DOHH2 (cell line): ENCODE data around the gene INPPL1.

Experiments used
- H3F3A ChIP-seq: fragments of 200-600 bp; sonication (generic), shearing (Covaris generic); 2 replicates; pipeline ENCODE4 v1.6.0; 2016; ENCODE audit warnings: antibody characterized with exemption, mild to moderate bottlenecking; ENCODE audit not compliant: control insufficient read depth, insufficient read depth
- H3K27ac ChIP-seq: fragments of 200-600 bp; sonication (generic); 2 replicates; pipeline ENCODE4 v1.5.1; 2014; ENCODE audit warnings: low read depth, mild to moderate bottlenecking, low read length, moderate library complexity
- H3K27me3 ChIP-seq: fragments of 200-600 bp; sonication (generic); 2 replicates; pipeline ENCODE4 v1.6.1; 2014; ENCODE audit warnings: mild to moderate bottlenecking, low read length, mixed read lengths; ENCODE audit not compliant: control insufficient read depth
- H3K36me3 ChIP-seq: fragments of 200-600 bp; sonication (generic); 2 replicates; pipeline ENCODE4 v1.6.1; 2014; ENCODE audit warnings: mild to moderate bottlenecking, low read length, moderate library complexity, mixed read lengths; ENCODE audit not compliant: control insufficient read depth
- H3K4me1 ChIP-seq: fragments of 200-600 bp; sonication (generic); 2 replicates; pipeline ENCODE4 v1.6.1; 2014; ENCODE audit warnings: mild to moderate bottlenecking, low read length, mixed read lengths; ENCODE audit not compliant: control insufficient read depth
- H3K4me2 ChIP-seq: fragments of 200-600 bp; sonication (generic); 2 replicates; pipeline ENCODE4 v1.6.0; 2014; ENCODE audit warnings: mild to moderate bottlenecking, low read length, moderate library complexity
- H3K4me3 ChIP-seq: fragments of 200-600 bp; sonication (generic); 2 replicates; pipeline ENCODE4 v1.5.1; 2014; ENCODE audit warnings: mild to moderate bottlenecking, low read length, mixed read lengths
- H3K79me2 ChIP-seq: fragments of 200-600 bp; sonication (generic); 2 replicates; pipeline ENCODE4 v1.6.1; 2014; ENCODE audit warnings: mild to moderate bottlenecking, low read length, mixed read lengths; ENCODE audit not compliant: control insufficient read depth
- H3K9me2 ChIP-seq: fragments of 200-600 bp; sonication (generic); replicated peaks from 2 replicates; pipeline ENCODE4 v1.6.1; 2014; ENCODE audit warnings: mild to moderate bottlenecking, low read length, mixed read lengths; ENCODE audit not compliant: control insufficient read depth
- H3K9me3 ChIP-seq: fragments of 200-600 bp; sonication (generic); 2 replicates; pipeline ENCODE4 v1.6.1; 2014; ENCODE audit warnings: antibody characterized with exemption, low read length, mixed read lengths; ENCODE audit not compliant: control insufficient read depth, insufficient read depth
- H4K20me1 ChIP-seq: fragments of 200-600 bp; sonication (generic); 2 replicates; pipeline ENCODE4 v1.6.0; 2014; ENCODE audit warnings: low read depth, mild to moderate bottlenecking, antibody characterized with exemption, low read length, moderate library complexity; ENCODE audit not compliant: control insufficient read depth, insufficient read depth
- EZH2phosphoT487 ChIP-seq: fragments of 200-600 bp; sonication (generic); IDR thresholded peaks from 2 replicates; pipeline ENCODE4 v1.6.1; 2017; ENCODE audit warnings: borderline replicate concordance, mild to moderate bottlenecking, antibody characterized with exemption, low read length, moderate library complexity, mixed read lengths
- TF ChIP-seq, protein P1 (sequence below): fragments of 200-600 bp; sonication (generic); IDR thresholded peaks from one replicate; pipeline ENCODE4 v1.5.1; 2014; ENCODE audit warnings: antibody characterized with exemption, mild to moderate bottlenecking, low read depth, low read length; ENCODE audit not compliant: poor library complexity, severe bottlenecking

INPPL1 gene

DNA sequence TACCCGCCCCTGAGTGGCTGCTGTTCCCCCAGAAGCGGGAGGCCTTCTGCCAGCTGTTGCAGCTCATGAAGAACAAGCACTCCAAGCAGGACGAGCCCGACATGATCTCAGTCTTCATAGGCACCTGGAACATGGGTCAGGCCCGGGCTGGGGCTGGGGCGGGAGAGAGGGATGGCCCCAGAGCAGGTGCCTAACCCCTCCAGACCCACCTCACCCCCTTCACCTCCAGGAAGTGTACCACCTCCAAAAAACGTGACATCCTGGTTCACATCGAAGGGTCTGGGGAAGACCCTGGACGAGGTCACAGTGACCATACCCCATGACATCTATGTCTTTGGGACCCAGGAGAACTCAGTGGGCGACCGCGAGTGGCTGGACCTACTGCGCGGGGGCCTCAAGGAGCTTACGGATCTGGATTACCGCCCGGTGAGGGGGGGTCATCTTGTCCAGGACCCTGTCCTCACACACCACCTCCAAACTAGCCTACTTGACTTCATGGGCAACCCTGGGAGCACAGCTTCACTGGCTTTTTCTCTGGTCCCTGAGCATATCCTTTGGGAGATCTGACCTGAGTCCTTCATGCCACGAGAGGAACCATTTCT, 6.3 kb downstream of the INPPL1 start:
- Histone ChIP-seq H3K4me2 (no peak overlapping the region), H3K79me2 (peaks cover 15% of the 10 kb centered on the region), H3K9me3 (no peaks in the 10 kb centered on the region), H3K4me1 (peaks cover 8% of the 10 kb centered on the region), H3K27me3 (no peaks in the 10 kb centered on the region), H3K4me3 (no peak overlapping the region), H3F3A (no peaks in the 10 kb centered on the region), H4K20me1 (no peaks in the 10 kb centered on the region), H3K27ac (no peak overlapping the region), H3K9me2 (no peaks in the 10 kb centered on the region), H3K36me3 (peaks cover 91% of the 10 kb centered on the region)
- TF ChIP-seq, protein P1, sequence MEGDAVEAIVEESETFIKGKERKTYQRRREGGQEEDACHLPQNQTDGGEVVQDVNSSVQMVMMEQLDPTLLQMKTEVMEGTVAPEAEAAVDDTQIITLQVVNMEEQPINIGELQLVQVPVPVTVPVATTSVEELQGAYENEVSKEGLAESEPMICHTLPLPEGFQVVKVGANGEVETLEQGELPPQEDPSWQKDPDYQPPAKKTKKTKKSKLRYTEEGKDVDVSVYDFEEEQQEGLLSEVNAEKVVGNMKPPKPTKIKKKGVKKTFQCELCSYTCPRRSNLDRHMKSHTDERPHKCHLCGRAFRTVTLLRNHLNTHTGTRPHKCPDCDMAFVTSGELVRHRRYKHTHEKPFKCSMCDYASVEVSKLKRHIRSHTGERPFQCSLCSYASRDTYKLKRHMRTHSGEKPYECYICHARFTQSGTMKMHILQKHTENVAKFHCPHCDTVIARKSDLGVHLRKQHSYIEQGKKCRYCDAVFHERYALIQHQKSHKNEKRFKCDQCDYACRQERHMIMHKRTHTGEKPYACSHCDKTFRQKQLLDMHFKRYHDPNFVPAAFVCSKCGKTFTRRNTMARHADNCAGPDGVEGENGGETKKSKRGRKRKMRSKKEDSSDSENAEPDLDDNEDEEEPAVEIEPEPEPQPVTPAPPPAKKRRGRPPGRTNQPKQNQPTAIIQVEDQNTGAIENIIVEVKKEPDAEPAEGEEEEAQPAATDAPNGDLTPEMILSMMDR: no peak
- no peak for TF ChIP-seq EZH2phosphoT487

DNA sequence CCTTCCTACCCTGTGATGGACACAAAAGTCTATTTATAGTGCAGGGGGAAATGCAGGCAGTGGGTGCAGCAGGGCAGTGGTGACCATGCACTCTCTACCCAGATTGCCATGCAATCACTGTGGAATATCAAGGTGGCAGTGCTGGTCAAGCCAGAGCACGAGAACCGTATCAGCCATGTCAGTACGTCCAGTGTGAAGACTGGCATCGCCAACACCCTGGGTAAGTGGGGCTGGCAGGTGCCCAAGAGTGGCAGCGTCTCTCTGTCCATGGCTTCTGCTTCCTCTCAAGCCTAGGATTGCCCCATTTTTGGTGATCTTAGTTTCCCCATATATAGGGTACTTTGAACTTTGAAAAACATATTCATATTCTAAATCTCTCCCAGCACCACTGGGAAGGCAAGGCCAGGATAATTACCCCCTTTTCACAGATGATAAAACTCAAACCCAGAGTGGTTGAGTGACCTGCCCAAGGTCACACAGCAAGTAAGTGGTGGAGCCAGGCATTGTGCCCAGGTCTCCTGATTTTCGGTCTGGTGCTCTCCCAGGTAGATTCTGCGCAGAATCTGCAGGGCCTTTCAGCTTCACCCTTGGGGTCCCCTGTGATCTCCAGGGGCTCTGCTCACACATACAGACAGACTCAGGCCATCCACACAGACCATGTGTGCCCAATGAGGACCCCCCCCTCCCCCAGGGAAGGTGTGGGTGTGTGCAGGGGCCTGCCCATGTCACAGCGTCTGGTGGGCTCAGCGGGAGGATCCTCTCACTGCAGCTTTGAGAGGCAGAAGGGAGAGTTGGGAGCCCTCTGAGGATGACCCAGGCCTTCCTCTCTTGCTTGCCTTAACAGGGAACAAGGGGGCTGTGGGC, 7.1 kb downstream of the INPPL1 start:
- no peak overlapping the region for H3K4me2 ChIP-seq
- no peaks in the 10 kb centered on the region for H3K9me2 ChIP-seq
- peaks cover 95% of the 10 kb centered on the region for H3K36me3 ChIP-seq
- H3K27me3 ChIP-seq: no peaks in the 10 kb centered on the region
- H3K27ac ChIP-seq: no peak overlapping the region
- peaks cover 7% of the 10 kb centered on the region for H3K79me2 ChIP-seq
- H3K4me1 ChIP-seq: peaks cover 3% of the 10 kb centered on the region
- H3K4me3 ChIP-seq: no peak overlapping the region
- H4K20me1 ChIP-seq: no peaks in the 10 kb centered on the region
- no peak for TF ChIP-seq EZH2phosphoT487
- TF ChIP-seq, protein P1: no peak
- no peaks in the 10 kb centered on the region for H3K9me3 ChIP-seq
- peaks cover 6% of the 10 kb centered on the region for H3F3A ChIP-seq

DNA sequence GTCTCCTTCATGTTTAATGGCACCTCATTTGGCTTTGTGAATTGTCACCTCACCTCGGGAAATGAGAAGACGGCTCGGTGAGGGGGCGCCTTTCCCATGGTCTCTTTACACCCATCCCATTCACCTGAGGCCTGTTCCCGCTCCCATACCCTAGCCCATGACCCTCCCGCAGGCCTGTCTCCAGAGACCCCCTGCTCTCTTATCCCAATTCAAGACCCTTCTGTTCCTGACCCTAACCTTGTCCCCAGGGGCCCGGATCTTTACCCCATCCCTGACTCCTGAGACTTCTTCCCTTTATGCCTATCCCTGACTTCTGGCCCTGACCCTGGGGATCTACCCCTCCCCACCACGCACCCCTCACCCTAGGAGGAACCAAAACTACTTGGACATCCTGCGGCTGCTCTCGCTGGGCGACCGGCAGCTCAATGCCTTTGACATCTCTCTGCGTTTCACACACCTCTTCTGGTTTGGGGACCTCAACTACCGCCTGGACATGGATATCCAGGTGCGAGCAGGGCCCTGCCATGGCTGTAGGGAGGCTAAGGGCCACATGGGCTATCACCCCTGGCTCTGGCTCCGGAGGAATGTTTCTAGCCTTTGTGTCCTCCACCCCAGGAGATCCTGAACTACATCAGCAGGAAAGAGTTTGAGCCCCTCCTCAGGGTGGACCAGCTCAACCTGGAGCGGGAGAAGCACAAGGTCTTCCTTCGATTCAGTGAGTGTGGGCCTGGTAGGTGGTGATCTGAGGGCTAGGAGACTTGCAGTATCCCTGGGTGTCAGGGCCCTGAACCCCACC, 7.9 kb downstream of the INPPL1 start:
- H3K36me3 ChIP-seq: peaks cover 96% of the 10 kb centered on the region

More for the DNA sequence above, 7.9 kb downstream of the INPPL1 start:
- TF ChIP-seq EZH2phosphoT487: no peak
- TF ChIP-seq, protein P1: no peak
- Histone ChIP-seq H3K79me2 (no peaks in the 10 kb centered on the region), H3K27me3 (no peaks in the 10 kb centered on the region), H3K4me3 (no peak overlapping the region), H3K4me2 (no peak overlapping the region), H3K9me2 (no peaks in the 10 kb centered on the region), H3K4me1 (no peaks in the 10 kb centered on the region), H3K27ac (no peak overlapping the region), H3K9me3 (no peaks in the 10 kb centered on the region), H4K20me1 (no peaks in the 10 kb centered on the region), H3F3A (peaks cover 8% of the 10 kb centered on the region)
